HG02981 (cell line): ENCODE results near the gene C1orf21.
"Not testable (repeated sequence)": the region's sequence is repeated elsewhere in the genome, so short reads cannot be mapped to it uniquely, and the experiment has no call there.

Experiments
- ATAC-seq: cut with Tn5 transposase; IDR thresholded peaks from one replicate; pipeline ENCODE4 v1.9.1; 2021; ENCODE audit warnings: mild to moderate bottlenecking, moderate library complexity; ENCODE audit not compliant: unreplicated experiment

Gene C1orf21, protein sequence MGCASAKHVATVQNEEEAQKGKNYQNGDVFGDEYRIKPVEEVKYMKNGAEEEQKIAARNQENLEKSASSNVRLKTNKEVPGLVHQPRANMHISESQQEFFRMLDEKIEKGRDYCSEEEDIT

DNA sequence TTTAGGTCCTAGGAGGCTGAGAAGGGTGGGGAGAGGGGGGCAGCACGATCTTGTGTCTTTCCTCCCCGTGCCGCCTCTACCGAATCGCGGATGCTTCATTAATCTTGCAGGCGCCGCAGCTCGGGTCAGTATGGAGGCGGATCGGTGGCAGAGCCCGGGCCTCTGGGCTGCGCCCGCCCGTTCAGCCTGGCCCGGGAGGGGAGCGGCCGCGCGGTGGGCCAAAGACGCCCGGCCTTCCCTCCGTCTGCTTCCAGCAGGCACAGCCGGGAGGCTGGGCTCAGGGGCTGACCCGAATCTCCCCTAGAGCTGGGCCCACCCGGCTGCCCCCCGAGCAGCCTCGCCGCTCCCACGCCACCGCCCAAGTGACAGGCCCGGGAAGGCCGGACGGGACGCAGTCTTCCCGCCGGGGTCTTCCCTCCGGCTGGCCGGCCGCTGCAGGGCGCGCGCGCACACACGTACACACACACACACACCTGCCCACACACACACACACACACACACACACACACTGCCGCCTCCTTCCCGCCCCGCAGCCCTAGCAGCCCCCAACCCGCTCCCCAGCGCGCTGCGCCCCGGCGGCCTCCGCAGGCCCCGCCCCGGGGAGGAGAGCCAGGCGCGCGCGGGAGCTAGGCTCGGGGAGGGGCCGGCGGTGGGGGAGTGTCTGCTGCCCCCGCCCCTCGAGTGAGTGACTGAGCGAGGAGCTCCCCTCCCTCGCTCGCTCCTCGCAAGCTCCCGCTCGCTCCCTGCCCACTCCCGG is at the start of gene C1orf21:
Gene C1orf21 (plus strand): TSS at position 718 of the 757 bp plus-strand sequence. CDS start 90,481 bp downstream, outside the sequence.
- ATAC-seq = peak; percentile 76

DNA sequence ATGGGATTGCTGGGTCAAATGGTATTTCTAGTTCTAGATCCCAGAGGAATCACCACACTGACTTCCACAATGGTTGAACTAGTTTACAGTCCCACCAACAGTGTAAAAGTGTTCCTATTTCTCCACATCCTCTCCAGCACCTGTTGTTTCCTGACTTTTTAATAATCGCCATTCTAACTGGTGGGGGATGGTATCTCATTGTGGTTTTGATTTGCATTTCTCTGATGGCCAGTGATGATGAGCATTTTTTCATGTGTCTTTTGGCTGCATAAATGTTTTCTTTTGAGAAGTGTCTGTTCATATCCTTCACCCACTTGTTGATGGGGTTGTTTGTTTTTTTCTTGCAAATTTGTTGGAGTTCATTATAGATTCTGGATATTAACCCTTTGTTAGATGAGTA is 49.0 kb upstream of the C1orf21 start:
- not testable (repeated sequence) for ATAC-seq

DNA sequence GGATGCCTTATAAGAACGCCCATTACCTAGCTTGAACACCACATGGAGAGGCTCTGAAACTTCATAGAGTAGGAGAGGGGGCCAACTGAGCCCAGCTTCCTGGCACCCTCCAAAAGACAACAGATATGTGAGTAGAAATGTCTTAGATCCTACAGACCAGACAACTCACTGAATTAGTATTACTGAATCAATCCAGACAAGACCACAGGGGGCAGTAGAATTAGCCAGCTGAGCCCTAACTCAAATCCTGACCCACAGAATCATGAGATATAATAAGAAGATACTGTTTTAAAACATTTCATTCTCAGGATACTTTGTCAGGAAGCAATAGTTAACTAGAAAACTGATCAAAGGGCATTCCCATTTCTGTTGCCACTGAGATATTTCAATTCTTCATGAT is 45.8 kb upstream of the C1orf21 start:
- ATAC-seq = no peak

DNA sequence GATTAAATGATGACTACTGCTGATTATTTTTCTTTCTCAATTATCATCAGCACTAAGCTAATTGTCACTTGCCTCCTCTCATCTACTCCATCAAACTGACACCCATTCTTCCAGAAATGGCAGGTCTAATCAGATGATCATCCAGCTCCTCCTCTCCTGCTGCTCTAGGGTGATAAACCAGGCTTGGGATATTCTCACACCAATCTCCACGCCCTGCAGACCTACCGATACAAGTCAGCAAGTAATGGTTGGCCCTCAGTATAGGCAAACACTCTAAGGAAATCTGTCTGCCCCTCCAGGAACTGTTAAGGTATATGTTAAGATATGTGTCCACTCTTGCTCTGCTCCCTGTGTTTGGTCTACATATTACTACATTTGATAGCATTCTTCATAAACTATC is 36.3 kb upstream of the C1orf21 start:
- no peak for ATAC-seq

DNA sequence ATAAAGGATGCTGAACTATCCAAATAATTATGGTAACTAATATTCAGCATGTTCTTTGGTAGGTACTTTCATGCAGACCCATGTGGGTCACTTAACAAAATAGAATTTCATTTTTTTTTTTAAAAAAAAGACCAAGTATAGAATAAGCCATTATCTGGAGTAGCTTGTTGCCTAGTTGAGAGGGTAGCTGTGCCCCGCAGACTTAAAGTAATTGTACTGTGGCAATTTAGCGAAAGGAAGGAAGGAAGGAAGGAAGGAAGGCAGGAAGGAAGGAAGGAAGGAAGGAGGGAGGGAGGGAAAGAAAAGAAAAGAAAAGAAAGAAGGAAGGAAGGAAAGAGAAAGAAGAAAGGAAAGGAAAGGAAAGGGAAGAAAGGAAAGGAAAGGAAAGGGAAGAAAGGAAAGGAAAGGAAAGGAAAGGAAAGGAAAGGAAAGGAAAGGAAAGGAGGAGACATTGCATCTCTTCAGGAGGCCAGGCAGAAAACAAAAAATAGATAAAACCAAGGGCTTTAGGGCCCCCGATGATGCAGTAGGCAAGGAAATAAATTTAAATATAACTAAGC is 35.3 kb upstream of the C1orf21 start:
- no peak for ATAC-seq

DNA sequence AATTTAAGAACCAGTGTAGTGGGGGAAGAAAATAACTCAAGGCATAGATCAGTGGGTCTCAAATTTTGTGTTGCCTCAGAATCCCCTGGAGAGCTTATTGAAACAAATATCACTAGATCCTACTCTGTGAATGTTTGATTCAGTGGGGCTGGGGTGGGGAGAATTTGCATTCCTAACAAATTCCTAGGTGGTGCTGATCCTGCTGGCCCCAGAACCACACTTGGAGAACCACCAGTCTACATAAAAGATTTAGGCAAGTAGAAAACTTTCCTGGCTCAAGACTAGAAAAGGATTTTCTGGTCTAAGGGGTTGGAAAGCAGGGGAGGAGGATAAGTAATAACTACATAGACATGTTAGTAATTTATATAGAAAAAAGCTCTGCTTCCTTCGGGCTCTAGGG is 34.1 kb upstream of the C1orf21 start:
- no peak for ATAC-seq

DNA sequence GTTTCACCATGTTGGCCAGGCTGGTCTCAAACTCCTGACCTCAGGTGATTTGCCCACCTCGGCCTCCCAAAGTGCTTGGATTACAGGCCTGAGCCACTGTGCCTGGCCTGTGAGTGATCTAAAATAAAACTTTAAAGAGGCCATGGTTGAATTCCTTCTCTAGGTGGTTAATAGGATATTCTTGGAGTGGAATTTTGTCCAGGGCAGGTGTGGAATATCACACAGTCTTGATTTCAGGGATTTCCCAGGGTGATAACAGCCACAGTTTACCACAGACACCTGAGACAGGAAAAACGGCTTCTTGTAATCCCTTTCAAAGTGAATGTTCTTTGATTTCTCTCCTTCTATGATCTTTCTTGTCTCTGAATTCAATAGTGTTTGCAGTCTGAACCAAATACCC is 32.1 kb upstream of the C1orf21 start:
- no peak for ATAC-seq

DNA sequence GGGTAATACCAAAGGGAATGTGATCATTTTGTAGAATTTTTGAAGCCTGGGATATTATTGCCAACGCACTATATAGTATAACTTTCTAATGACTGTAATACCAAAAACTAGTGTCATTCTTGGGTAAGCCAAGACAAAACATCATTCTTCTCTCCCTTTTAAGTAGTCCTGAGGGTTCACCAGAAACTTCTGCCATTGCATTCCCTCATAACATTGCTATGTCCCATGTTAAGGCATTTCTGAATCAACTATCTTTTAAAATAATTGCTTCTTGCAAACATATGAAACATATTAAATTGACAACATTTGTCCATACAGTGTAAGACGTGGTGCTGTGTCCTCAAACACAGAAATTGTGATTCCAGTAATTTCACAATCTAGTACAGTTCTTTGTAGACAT is 29.9 kb upstream of the C1orf21 start:
- ATAC-seq = no peak

DNA sequence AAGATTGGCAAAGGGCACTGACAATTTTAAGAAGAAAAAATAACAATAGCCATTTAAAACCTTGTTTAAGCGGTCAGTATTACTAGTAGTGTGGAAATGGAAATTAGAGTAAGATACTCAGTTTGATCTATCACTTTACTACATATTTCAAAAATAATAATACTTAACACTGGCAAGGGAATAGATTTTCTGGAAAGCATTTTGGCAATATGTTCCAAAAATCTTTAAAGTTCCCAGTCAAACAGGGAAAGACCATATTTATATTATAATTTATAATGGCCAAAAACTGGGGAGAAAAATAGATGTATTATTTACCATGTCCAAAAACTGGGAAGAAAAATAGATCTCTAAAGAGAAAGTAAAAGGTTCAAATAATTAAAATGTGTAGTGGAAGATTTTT is 28.6 kb upstream of the C1orf21 start:
- no peak for ATAC-seq

DNA sequence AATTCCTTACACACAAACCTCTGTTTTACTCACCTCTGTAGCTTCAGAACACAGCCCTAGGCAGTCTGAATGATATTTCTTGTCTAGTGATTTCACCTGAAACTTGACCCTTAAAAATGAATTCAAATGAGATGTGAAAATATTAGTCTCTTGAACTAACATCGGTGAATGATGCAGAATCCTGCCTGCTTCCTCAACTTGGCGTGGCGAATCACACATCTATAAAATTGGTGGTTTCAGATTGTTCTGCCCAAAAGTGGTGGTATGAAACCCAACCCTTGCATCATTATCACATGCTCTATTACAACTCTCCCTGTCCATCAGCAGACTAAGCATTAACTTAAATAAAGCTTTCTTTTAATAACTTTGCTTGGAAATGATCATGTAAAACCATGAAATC is 26.9 kb upstream of the C1orf21 start:
- ATAC-seq = no peak

DNA sequence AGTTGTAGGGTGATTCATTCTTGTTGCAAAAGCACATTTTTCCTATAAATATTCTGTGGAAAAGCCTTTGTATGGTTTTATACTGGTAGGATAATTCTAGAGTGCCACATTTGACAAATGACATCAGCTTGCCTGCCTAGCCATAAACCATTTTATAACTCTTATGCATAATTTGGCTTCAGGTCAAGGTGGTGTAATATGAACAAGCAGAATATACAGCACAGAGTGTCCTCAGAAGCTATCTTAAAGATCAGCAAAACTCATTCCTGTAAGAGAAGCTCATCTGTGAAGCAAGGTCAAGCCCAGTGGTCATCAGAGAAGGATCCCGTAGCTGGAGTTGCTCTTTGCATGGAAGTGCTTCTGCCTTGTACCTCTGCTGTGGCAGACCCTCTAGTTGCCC is 24.0 kb upstream of the C1orf21 start:
- ATAC-seq = no peak

DNA sequence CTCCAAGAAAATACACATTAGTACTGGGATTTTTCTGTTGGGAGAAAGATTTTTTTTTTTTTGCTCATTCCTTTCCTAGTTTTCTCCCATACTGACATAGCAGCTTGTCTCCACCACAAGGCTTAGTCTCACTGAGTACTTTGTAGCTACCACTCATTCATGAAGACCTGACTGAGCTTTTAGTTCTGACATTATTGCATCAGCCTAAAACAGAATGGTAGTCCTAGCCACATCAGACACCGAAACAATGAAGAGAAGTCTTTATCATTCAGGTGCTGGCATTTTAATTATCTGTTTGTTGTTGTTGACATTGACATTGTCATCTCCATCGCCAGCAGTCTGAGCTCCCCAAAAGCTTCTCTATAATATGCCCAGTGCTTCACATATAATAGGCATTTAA is 21.1 kb upstream of the C1orf21 start:
- no peak for ATAC-seq

DNA sequence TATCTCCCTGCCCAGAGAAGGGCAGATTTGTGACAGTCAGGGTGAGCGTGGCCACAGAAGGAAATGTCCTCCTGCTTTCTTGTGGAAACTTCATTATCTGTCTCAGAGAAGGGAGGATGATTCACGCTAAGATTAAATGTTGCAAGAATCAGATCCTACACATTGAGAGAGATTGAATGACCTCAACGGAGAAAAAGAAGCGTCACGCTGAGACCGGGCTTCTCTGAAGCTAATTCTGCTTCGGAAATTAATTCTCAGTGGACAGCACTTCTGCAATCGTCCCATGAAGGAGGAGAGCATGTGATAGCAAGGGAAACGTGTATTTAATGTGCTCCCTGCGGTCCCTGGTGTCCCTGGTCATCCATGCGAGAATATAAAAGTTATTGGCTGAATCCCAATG is 19.8 kb upstream of the C1orf21 start:
- ATAC-seq = no peak

DNA sequence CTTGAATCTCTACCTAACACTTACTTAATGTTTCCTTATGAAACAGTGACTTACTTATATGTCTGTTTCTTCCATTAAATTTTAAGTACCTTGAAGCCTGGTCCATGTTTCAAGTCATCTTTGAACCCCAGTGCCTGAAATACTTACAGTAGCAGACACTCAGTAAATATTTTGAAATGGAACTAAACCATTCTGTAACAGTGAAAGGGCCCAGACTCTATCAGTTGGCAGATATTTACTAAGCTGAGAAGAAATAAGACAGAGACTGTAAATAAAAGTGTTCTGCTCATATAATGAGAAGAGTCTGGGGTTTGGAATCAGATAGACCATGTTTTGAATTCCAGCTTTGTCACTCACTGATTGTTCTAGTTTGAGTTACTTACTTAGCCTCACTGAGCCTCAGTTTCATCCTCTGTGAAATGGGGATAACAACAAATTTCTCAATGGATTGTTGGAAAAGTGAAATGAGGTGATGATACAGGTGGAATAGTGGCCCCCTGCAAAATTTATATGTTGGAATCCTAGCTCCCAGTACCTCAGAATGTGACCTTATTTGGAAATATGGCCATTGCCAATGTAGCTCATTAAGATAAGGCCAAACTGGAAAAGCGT is 19.3 kb upstream of the C1orf21 start:
- no peak for ATAC-seq

DNA sequence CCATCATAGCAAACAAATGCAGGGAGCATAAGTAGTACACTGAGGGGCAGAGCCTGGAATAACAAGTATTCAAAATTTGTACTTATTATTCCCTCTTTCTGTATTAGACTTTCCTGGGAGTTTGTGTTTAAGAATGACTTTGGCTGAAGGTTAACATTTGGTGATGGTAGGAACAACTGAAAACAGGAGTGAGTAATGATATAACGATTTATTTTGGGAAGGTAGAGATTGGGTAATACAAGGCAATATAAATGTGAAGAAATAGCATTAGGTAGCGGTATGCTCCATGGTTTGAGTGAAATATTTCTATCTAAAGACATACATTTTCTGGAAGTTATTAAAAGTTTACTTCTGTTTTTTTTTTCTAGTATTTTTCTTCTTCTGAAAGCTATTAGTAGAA is 18.5 kb upstream of the C1orf21 start:
- no peak for ATAC-seq

DNA sequence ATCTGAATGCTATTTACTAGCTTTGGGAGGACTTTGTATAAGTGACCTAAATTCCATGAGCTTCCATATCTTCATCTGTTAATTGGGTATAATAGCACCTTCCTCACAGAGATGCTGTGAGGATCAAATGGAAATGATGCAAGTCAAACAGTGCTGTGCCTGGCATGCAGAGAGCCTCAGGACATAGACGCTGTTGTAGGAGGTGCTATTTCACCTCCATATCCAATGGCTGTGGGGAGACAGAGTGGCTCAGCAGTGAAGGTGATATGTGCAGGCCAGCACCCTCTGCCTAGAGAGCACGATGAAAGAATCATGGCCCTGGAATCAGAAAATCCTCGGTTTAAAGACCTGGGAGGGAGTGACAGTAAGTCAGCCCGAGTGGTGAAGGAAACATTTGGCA is 16.0 kb upstream of the C1orf21 start:
- ATAC-seq = no peak

DNA sequence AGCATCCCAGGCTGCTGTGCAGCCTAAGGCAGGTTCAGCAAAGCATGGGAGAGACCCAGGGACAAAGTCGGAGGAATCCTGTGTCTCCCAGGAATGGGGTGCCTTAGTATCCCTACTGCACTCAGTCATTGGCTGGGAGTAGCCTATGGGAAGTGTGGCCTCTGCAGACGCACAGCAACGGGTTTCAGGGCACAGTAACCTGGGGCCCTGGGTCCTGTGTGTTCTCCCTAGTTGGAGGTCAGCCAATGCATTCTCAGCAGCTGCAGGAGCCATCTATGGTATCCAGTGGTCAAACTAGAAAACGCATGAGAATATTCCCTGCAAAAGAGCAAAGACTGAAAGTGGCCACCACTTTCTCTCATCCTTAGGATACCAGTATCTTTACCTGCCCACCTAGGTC is 13.7 kb upstream of the C1orf21 start:
- ATAC-seq = no peak

DNA sequence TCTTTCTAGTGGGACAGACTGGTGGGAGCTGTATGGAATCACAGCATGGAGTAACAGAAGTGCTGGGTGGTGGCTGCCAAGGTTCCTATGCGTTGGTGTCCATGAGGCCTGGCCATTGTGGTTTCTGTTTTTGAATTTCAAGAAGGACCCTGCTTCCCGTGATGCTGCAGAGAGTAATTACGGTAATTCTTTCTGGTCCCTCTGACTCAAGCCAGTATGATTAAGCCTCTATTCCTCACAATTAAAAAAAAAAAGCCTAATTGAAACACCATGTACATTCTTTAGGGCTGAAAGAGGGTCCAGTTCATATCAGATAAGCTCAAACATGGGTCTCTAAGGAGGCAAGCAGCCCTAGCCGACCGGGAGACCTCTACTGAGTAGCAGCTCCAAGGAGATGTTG is 10.5 kb upstream of the C1orf21 start:
- ATAC-seq = no peak

DNA sequence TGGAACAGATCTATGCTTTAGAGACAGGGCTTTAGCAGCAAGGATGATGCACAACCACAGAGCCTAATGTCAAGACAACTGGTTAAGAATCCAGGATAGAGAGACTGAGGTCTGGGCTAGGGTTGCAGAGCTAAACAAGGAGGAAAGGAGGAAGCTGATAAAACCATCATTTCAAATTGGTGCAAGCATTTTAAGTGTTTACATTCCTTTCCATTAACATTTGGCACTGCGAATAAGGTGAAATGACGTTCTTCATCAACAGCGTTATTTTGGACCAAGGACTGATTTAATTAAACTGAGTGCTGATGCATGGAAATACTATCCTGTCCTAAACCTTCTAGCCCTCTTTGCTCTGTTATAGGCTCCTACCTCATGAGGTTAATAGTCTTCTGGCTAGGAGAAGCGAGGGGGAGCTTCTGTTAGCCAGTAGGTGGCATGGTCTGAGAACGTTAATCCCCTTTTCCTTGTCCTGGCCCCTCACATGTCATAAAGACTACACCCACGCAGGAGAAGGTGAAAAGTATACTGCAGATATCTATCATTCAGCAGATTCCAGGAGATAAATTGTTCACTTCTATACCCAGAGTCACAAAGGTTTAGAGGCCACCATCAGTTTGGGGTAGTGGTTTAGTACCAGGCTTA is 7.6 kb upstream of the C1orf21 start:
- no peak for ATAC-seq

DNA sequence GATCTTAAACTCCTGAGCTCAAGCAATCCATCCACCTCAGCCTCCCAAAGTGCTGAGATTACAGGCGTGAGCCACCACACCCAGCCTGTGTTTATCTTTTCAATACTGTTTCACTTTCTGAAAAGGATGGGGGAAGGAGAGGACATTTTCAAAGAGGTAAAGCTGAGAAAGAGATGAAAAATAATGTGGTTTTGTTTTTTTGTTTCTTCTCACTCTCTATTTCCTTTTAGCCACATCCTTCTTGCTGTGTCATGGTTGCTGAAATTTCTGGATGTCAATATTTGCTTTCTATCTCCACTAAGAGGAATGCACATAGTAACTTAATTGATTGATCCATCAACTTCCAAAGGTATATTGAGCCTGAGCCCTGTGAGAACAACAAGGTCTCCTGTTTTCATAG is 6.4 kb upstream of the C1orf21 start:
- ATAC-seq = no peak

DNA sequence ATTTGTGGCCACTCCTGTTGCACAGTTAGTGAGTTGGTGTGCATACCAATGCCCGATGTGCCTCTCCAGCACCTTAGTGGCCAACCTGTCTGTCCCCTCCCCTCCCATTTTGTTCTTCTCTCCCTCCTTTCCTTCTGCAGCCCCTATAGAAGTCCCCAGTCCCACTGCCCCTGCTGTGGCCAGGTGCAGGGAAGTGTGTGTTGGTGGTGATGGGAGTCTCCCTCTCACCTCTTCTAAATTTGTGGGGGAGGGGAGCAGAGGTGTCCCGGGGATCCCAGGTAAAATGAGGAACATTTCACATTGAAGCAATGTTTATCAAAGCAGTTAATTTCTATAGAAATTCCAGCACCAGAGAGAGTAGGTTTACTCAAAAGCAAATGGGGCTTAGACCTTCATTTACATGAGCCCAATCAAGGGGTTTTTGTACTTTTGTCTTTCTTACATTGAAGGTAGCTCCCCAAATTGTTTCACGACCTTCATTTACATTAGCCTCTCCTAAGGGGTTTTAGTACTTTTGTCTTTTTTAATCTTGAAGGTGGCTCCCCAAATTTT is 3.0 kb upstream of the C1orf21 start:
- no peak for ATAC-seq
